ENCODE data around the gene TOP2B. TPM values are rescaled to one million over a fixed set of nuclear protein-coding genes. Genes with fewer than 3 reads are reported as not detected.

The TOP2B gene
- total and polyA plus RNA-seq, 9 of the 15 experiments (the other 6 are each of a cell fraction or from before 2014, with no cell fraction given) = 45.3 to 186 (median 134) TPM

- TF ChIP-seq RBM14 (IDR thresholded peaks at IDR 0.05; ENCODE audit: borderline replicate concordance, insufficient read depth, low read depth, low read length) (no peak), NCOA2 (IDR thresholded peaks at IDR 0.05; ENCODE audit: partially characterized antibody in 2 of 2) (no peak), ZNF511 (CRISPR knock-in tag; IDR thresholded peaks at IDR 0.05) (no peak; the same call in 1 of the 2 replicates), SOX6 (IDR thresholded peaks at IDR 0.05) (no peak), MLLT1 (IDR thresholded peaks at IDR 0.05) (peak in 1 of 2 experiments; percentile 76; a peak in 1 of 4 replicates), GTF2A2 (tag; IDR thresholded peaks at IDR 0.05) (no peak), LARP7 (IDR thresholded peaks at IDR 0.05) (no peak), ZNF41 (CRISPR knock-in tag; conservative IDR thresholded peaks at IDR 0.05) (no peak), NFATC3 (IDR thresholded peaks at IDR 0.05) (no peak), CXXC5 (CRISPR knock-in tag; IDR thresholded peaks at IDR 0.05) (peak; percentile 55), PURB (CRISPR knock-in tag; IDR thresholded peaks at IDR 0.05; ENCODE audit: low read depth) (no peak), TRIM28 (IDR thresholded peaks at IDR 0.05) (no peak), KDM4B (IDR thresholded peaks at IDR 0.05; ENCODE audit: borderline replicate concordance in 2 of 2, low read depth in 1 of 2) (peak in 1 of 2 experiments; percentile 83; a peak in 1 of 4 replicates), TSHZ1 (CRISPR knock-in tag; IDR thresholded peaks at IDR 0.05) (no peak), SP1 (CRISPR knock-in tag; IDR thresholded peaks at IDR 0.05) (peak; percentile 84), GABPA (tag; conservative IDR thresholded peaks at IDR 0.05; ENCODE audit: low read depth) (peak; percentile 40; the same call in 1 of the 2 replicates), ZBTB43 (CRISPR knock-in tag; IDR thresholded peaks at IDR 0.05) (peak; percentile 43; the same call in 1 of the 2 replicates), ID3 (CRISPR knock-in tag; IDR thresholded peaks at IDR 0.05) (no peak), ID3 (tag; IDR thresholded peaks at IDR 0.05) (no peak), HMBOX1 (IDR thresholded peaks at IDR 0.05) (no peak)
Observed at GRCh38 chr3:25664812-25665314, at the start of gene TOP2B (continued).
